NCI-H1092 treated with DMSO at 0.1 percent for 48 hours (cell line): ENCODE data around the gene NUAK2.
"Not testable (repeated sequence)": the region's sequence is repeated elsewhere in the genome, so short reads cannot be mapped to it uniquely, and the experiment has no call there.

ENCODE experiments used
- DNase-seq: peaks from one replicate; lab custom pipeline; 2025; lab: John Stamatoyannopoulos, UW

NUAK2 gene

DNA sequence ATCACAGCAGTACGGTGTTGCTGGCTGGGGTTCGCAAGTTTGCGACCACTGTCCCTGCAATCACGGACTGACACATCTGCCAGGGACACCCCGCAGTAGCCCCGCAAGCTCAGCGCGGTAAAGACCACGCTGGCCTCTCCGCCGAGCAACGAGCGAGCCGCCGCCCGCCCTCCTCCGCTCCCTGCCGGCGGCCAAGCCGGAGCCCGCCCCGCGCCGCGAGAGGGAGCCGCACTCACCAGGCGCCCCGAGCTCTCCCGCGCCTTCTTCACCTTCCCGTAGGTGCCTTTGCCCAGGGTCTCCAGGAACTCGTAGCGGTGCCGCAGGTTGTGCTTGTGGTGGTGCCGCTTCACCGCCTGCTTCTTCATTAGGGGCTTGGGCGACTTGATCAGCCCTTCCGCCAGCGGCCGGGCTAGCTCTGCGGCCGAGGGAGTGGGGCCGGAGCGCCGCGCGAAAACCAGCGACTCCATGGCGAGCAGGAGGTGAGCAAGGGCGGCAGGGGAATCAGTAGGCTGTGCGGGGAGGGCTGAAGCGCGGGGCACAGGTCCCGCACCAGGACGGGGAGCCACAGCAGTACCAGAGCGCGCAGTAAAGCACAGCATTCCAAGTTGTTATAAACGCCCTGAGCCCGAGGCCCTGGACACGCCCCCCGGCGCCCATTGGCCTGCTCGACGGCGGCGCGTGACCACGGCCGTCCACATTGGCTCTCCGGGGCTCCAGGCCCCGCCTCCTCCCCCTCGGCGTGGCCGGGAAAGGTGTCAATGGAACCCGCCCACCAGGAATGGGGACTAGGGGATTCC lies at the start of gene NUAK2:
Gene NUAK2, minus strand, starts transcription at position 584 of the 797 bp plus-strand sequence. Its CDS starts 117 bp downstream, at position 467.
- peak; percentile 97 for DNase-seq

DNA sequence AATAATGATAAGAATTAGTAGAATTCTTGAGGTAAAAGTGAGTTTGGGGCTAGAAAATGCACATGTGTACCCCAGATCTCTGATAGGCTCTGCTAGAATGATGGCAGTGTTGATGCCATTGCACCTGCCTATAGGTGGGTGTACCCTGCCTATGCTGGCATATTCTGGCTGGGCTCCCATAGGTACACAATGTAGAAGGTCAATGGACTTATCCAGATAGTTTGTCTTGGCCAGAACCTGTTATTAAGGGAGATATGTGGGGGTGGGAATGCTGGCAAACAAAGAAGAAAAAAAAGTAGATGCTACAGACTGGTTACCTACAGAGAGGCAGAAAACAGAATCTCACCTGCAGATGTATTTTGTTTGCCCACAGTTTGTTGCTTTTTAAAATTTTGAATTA lies 49.2 kb upstream of the NUAK2 start:
- DNase-seq, result peak; percentile 69

DNA sequence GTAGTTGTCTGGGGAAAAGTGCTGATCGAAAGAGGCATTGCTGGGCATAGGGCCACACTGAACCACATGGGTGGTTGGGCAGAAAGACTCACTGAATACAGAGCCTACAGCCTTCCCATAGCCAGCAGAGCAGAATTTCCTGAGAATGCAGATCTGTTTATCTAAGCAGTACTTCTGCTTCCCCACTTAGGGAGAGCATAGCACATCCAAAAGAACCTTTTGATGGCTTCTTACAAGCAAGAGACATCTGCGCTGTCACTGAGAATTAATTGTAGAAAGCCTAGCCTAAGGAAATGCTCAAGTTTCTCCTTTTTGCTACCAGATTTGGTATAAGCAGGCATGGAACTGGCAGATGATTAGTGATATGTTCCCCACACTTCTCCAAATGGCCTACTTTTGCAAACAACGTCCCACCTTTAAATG lies 48.2 kb upstream of the NUAK2 start:
- DNase-seq, result peak; percentile 43

DNA sequence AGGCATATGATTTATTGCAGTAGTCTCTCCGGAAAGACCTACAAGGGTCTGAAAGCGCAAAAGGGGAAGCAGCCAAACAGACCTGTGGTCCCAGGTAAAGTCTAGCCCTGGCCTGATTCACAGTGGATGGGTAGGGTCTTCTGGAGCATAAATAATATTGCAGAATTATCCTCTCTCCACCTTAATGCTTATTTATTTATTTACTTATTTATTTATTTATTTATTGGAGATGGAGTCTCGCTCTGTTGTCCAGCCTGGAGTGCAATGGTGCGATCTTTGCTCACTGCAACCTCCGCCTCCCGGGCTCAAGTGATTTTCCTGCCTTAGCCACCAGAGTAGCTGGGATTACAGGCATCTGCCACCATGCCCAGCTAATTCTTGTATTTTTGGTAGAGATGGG lies 46.9 kb upstream of the NUAK2 start:
- no peak for DNase-seq

DNA sequence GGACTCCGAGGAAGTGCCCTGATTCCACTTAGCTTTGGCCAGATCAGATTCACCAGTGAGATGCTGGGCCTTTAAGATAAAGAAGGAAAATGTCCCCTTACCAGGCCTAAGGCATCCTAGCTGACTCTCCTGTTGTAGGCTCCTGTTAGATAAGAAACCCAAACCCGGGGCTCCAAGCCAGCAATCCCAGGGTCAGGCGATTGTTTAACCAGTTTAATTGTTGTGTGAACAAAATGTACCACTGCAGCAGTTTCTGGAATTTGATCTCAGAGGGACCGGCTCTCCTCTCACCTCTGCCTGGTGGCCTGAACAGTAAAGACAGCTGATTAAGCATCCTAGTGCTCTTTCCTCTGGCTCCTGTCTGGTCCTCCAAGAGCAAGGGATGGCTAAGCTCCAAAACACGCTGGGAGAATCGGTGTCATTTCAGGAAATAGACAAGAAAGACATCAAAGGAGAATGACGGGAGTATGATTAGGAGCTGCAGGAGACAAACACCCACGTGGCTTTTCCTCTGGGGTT lies 44.5 kb upstream of the NUAK2 start:
- DNase-seq, result peak; percentile 92

DNA sequence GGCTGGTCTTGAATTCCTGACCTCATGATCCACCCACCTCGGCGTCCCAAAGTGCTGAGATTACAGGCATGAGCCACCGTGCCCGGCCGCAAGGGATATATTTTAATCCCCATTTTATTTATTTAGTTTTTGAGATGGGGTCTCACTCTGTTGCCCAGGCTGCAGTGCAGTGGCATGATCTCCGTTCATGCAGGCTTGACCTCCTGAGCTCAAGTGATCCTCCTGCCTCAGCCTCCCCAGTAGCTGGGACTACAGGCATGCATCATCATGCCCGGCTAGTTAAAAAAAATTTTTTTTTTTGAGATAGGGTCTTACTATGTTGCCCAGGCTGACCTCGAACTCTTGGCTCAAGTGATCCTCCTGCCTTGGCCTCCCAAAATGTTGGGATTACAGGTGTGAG lies 43.5 kb upstream of the NUAK2 start:
- not testable (repeated sequence) for DNase-seq

DNA sequence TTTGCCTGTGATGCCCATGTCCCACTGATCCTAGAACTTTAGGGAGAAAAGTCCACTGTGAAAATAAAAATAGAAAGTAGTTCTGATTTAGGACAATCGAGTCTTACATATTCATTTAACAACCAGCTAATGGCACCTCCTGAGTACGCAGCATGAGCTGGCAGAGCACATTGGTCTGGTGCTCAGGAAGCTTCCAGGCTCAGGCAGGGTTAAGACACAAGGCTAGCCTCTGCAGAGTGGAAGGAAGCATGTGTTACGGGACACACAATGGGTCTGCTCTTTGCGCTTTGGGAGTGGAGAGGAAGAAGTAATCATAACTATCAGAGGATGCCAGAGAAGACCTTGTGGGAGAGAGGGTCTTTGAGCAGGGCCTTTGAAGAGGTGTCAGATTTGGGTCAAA lies 39.3 kb upstream of the NUAK2 start:
- no peak for DNase-seq

DNA sequence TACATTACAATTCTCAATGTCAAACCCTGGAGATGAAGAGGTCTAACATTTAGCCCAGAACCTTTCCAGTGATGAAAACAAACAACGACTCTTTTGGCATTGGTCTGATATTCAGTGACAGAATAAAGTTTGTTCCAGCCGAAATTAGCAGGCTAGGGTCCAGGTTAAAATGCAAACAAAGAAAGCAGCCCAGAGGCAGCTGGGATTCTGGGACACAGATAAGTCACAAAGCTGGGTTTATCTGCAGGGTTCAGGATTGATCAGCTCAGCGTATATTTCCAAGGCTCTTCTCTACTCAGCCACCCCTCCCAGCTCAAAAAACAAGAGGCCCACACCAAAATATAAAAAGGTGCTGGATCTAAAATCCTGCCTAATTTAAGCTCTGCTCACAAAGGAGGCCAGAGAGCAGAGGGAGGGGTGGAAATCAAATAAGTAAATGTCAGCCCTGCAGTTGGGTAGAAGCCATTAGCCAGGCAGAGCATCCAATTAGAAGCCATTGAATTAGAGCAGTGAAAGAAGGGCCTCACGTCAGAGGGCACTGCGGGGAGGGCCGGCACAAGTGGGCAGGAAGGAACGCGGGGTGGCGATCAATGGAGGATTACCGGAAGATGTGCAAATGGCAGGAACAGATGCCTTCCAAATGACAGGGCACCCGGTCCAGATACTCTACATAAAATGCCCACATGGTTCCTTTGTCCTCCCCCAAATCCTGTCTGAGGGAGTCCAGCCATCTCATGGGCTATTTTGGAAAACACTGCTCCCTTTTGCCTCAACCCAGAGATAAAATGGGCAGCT lies 38.4 kb upstream of the NUAK2 start:
- DNase-seq, result peak; percentile 87

DNA sequence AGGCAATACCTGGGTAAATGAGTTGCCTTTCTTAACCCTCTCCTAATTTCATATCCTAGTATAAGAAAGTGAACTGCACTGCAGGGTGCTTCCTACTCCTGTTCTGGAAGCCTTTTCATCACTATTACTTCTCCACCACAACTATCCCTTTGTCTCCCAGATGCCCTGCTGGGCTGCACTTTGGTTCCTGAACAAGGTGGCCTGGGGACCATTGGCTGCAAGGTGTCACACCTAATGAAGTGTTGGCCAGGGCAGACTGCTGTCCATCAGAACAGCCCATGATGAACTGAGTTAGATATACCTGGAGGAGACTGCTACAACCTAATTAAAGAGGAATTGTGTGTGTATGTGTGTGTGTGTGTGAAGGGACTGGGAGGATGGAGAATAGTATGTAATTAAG lies 37.0 kb upstream of the NUAK2 start:
- DNase-seq, result no peak

DNA sequence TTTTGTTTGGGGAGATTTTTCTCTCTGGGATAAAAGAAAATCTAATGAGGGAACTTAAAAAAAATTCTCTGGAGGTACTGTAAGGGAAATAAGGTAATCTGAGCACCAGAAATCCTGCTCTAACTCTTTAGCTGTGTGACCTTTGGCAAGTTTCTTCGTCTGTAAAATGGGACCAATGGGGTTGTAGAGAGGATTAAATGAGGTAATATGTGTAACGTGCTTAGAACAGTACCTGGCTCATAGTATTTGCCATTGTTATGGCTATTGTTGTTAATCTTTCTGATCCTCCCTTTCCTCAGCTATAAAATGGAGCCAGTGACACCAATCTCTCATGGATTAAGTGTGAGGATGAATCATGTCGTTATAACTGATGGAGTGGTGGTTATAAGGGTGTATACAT lies 36.0 kb upstream of the NUAK2 start:
- no peak for DNase-seq

DNA sequence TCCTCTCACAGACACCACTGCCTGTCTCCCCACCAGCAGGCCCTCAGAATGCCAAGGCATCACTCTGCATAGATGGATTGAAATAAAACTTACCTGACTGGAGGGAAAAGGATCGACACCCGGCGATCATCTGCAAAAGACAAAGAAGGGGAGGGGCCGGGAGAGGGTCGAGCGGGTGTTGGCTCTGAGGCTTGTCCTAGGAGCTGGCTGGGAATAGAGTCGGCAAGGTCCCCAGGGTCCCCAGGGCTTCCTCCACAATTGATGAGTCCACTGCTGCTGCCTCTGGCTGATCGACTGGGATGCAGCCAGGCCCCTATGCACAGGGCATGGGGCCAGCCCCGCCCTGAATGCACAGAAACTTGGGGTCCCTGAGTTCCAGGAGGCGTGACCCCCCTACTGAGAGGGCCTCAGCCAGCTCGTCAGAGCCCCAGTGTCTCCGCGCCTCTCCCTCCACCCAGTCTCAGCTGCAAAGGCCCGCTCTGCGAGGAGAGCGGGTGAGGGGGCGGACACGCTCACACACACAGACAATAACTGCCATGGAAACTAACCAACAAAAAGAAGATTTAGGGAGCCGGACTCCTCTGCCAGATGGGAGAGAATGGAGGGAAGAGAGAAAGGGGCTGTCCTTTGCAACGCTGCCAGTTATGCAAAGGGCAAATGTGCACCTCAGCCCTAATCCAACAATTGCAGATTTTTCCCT lies 35.0 kb upstream of the NUAK2 start, which contains the start of gene KLHDC8A:
Gene KLHDC8A, minus strand, starts transcription at position 483 of the 700 bp plus-strand sequence. CDS start 13,318 bp downstream, outside the sequence.
- peak; percentile 91 for DNase-seq

DNA sequence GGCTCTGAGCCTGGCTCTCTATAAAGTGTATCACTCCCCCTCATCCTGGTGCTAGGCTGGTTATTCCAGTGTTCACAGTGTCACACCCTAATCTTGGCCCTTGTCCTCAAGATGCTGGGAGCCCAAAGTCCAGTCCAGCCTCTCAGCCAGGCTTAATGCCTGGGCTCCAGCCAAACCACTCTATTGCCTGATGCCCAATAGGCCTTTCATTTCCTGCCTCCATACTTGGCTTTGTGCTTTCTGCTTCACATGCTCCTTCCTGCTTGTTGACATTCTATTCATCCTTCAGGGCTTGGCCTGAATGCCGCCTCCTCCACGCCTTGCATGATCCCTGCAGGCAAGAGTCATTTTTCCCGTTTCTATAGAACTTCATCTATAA lies 33.5 kb upstream of the NUAK2 start:
- peak; percentile 63 for DNase-seq

DNA sequence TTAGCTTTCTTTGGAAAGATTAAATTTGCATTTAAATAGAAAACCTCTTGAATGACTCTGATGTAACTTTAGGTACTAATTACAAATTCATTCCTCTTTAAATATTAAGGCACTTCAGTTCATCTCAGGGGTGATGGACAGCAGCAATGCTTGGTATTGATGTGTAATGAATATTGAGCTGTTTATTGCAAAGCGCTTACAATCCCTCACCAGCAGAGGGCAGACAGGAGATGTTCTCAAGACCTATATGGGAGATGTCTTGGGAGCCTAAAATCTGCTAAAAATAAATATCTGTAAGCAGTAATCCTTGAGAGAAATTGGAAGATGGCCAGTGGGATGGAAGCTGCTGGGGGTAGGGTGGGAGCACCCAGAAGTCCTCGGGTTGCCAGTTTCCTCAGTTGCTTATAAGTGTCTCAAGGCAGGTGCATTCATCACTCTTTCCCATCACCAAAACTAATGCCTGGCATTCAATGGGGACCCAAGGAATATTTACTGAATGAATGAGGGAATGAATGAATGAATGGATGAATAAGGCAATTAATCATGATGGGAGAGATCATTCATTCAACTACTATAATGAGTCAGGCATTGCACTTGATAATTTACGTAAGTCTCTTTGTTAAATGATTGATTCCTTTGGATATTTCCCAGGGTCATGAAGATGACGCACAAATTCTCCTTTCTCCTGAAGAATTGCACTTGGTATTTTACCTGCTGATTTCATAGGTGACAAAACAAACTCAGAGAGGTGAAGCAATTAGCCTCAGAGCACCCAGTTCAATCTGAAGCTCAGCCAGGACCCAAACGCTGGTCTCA lies 32.9 kb upstream of the NUAK2 start:
- peak; percentile 76 for DNase-seq

DNA sequence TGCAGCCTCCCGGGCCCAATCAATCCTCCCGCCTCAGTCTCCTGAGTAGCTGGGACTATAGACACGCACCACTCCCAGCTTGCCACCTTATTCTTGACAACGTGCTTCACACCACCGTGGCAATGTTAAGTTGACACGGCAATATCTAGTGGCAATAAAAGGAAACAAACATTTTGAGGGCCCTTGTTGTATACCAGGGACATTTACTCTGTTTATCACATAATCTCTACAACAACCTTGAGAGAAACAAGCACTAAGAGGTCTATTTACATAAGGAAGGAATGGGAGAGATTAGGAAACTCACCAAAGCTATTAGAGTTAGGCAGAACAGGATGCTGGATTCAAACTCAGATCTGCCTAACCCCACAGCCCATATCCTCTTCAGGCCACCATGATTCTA lies 32.1 kb upstream of the NUAK2 start:
- no peak for DNase-seq

DNA sequence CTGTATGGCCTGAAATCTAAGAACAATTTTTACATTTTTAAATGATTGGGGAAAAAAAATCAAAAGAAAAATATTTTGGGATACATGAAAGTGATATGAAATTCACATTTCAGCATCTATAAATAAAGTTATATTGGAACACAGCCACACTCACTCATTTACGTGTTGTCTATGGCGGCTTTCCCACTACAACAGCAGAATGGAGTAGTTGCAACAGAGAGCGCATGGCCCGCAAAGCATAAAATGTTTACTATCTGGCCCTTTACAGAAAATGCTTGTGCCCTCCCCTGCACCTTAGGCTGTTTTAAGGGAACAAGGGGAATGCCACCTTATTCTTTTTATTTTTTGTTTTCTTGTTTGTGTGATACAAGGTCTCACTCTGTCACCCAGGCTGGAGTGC lies 31.6 kb upstream of the NUAK2 start:
- no peak for DNase-seq

DNA sequence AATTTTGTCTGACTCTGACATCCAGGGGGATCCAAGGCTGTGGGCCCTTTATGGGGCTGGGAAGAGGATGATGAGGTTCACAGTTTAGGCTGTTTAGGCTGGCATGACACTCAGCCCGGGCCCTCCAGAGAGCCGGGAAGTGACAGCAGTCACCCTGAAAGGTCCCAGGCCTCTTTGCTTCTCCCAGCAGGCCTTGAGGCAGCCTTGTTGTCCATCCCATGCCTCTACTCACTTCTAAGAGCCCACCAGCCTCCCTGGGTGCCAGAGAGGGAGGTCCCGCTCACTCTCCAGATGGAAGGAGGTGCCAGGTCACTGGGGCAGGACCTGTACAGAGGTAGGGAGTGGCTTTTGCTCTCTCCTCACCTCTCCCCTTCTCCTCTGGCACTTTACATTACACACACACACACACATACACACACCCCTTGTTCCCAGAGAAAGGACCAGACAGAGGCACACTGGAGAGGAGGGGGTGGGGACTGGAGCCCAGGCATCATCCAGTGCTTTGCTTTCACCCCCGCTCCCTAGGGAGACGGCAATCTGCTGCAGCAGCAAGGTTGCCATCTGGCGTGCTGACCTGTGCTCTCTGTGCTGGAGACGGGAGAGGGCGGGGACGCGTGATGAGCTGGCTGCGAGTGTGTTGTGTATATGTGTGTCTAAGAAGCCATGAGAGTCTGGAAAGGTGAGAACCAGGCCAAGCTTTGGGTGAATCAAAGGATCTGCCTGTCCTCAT lies 30.6 kb upstream of the NUAK2 start:
- DNase-seq, result peak; percentile 97

DNA sequence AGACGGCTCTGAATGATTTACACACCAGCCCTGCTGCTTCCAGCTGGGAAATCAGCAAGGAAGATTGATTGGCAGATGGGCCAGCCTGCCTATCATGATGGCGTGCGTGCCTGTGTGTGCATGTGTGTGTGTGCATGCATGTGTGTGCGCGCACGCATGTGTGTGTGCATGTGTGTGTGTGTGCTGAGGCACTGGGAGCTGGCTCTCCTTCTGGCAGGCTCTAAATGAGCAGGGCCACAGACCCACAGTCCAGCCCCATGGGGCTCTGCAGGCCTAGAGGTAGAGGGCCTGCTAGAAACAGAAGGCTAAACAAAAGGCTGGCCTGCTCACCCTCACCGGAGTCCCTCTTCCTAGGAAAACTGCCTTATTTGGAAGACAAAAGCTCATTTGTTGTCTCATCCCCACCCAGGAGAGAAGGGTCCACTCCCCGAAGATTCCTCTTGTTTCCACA lies 29.2 kb upstream of the NUAK2 start:
- DNase-seq, result no peak

DNA sequence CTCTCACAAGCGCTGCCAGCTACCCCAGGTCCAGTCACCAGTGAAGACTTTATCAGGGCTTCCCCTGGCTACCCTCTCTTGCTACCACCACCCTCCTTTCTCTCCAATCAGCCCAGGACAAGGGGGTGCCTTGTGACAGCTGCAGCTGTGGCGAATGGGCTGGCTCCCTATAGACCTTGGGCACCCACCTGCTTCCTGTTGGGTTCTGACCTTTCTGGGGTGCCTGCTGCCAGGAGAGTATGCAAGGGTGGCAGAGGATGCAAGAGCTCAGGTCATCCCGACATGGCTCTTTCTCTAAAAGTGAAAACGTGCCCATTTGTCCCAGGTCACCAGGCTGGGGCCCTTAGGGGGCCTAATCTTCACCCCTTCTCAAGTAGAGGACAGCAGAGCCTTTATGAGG lies 28.6 kb upstream of the NUAK2 start:
- no peak for DNase-seq

DNA sequence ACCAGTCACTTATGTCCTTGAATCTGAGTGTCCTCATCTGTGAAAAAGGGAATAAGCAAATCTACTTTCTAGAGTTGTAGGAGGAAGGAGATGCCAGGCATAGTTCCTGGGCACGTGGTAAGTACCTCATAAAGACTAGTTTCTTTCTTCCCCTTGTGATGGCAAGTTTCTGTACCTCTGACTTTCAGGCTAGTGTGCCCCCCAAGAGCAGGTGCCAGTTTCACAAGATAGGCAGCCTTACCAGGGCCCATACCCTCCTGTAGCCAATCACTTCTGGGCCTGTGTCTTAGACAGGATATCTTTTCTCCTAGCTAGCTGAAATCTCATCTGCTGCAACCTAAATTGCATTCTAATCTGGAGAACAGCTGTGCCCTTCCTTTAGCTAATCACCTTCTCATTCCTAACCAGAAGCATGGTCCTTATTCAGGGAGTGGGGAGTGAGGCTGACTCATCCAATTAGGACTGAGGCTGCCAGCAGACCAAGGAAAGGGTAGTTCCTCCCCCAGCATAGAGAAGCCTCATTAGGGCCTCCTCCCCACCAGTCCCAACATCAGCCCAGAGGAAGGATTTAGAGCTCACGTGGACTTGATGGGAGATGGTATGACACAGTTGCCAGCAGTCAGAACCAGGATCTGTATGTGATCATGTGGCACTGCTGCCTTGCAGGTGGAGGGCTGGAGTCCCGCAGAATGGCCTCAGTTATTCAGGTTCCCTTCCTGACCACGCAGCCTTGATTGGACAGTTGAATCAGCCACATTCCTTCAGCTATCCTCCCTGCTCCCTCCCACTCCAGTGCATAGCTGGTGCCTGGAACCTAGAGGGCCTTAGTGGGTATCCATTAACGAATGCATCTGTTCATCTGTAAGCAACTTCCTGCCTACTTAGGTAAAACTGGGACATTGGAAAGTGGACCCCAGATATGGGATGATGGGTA lies 27.3 kb upstream of the NUAK2 start:
- DNase-seq, result no peak
